IMR-90 (cell line): ENCODE measurements around the gene MARCHF2. TPM values are rescaled to one million over a fixed set of nuclear protein-coding genes. Genes with fewer than 3 reads are reported as not detected.

Experiments
- ATAC-seq: fragments of 200-7000 bp; cut with Tn5 transposase; 2 replicates; pipeline ENCODE4 v1.9.1; 2020; ENCODE audit warnings: low read depth, mild to moderate bottlenecking, moderate library complexity
- BruUV-seq: library from RNA; stranded (reverse); fragments of 400-500 nt; replicated peaks from 2 replicates; lab custom pipeline; 2021; lab: Mats Ljungman, UMichigan
- CTCF ChIA-PET: fragments of 300-600 bp; formaldehyde crosslinking; extraction: SDS; loops from one replicate; lab custom pipeline; 2021; ENCODE audit warnings: antibody characterized with exemption; lab: Yijun Ruan, JAX
- POLR2A ChIA-PET: fragments of 300-600 bp; sonication (Branson Sonifier 250); formaldehyde crosslinking; loops from one replicate; lab custom pipeline; 2022; ENCODE audit warnings: antibody characterized with exemption; ENCODE audit not compliant: unreplicated experiment; lab: Charles Lee
- DNase-seq: peaks from one replicate; pipeline ENCODE4 v3.0.0; 2013
- H2AFZ ChIP-seq: replicated peaks from 2 replicates; pipeline ENCODE3; 2013; ENCODE audit warnings: low read length, mild to moderate bottlenecking; ENCODE audit not compliant: poor library complexity
- H2AK5ac ChIP-seq: 2 replicates; pipeline ENCODE4 v1.6.1; 2013; ENCODE audit warnings: low read depth, low read length, inconsistent platforms
- H2AK9ac ChIP-seq: replicated peaks from 2 replicates; pipeline ENCODE3; 2013; ENCODE audit warnings: mild to moderate bottlenecking, low read depth, low read length, moderate library complexity; ENCODE audit not compliant: poor library complexity
- H2BK120ac ChIP-seq: 2 replicates; pipeline ENCODE4 v1.6.1; 2013; ENCODE audit warnings: low read depth, low read length, inconsistent platforms
- H2BK15ac ChIP-seq: 3 replicates; pipeline ENCODE4 v1.6.1; 2013; ENCODE audit warnings: low read depth, low read length, inconsistent platforms
- H2BK20ac ChIP-seq: 2 replicates; pipeline ENCODE4 v1.6.1; 2013; ENCODE audit warnings: low read depth, mild to moderate bottlenecking, inconsistent platforms, low read length, moderate library complexity
- H2BK5ac ChIP-seq: 2 replicates; pipeline ENCODE4 v1.6.1; 2013; ENCODE audit warnings: mild to moderate bottlenecking, low read depth, low read length, inconsistent platforms; ENCODE audit not compliant: poor library complexity, severe bottlenecking
- H3K14ac ChIP-seq: replicated peaks from 2 replicates; pipeline ENCODE4 v1.6.1; 2013; ENCODE audit warnings: low read depth, low read length, inconsistent platforms
- H3K18ac ChIP-seq: 2 replicates; pipeline ENCODE4 v1.6.1; 2013; ENCODE audit warnings: low read depth, low read length, control low read depth
- H3K23ac ChIP-seq: 2 replicates; pipeline ENCODE4 v1.6.1; 2013; ENCODE audit warnings: low read depth, low read length, inconsistent platforms
- H3K27ac ChIP-seq: 2 replicates; pipeline ENCODE4 v1.5.1; 2013; ENCODE audit warnings: mild to moderate bottlenecking, control low read depth, low read length; ENCODE audit not compliant: insufficient read depth
- H3K27me3 ChIP-seq: 2 replicates; pipeline ENCODE4 v1.6.1; 2013; ENCODE audit warnings: low read length; ENCODE audit not compliant: control insufficient read depth, insufficient read depth
- H3K36me3 ChIP-seq: 2 replicates; pipeline ENCODE4 v1.6.1; 2013; ENCODE audit warnings: low read length, mixed read lengths; ENCODE audit not compliant: control insufficient read depth, insufficient read depth
- H3K4ac ChIP-seq: 2 replicates; pipeline ENCODE4 v1.6.1; 2013; ENCODE audit warnings: low read depth, low read length, inconsistent platforms
- H3K4me1 ChIP-seq: 2 replicates; pipeline ENCODE4 v1.6.1; 2013; ENCODE audit warnings: low read length, mixed read lengths; ENCODE audit not compliant: control insufficient read depth, insufficient read depth
- H3K4me2 ChIP-seq: 2 replicates; pipeline ENCODE4 v1.6.1; 2013; ENCODE audit warnings: low read depth, mild to moderate bottlenecking, control low read depth, low read length, moderate library complexity
- H3K4me3 ChIP-seq: 2 replicates; pipeline ENCODE4 v1.5.1; 2013; ENCODE audit warnings: low read depth, mild to moderate bottlenecking, control low read depth, low read length, moderate library complexity; ENCODE audit not compliant: insufficient read depth
- H3K56ac ChIP-seq: 2 replicates; pipeline ENCODE4 v1.6.1; 2013; ENCODE audit warnings: low read length, inconsistent platforms; ENCODE audit not compliant: insufficient read depth; ENCODE audit errors: extremely low read depth
- H3K79me1 ChIP-seq, 2 experiments: 2 replicates each; pipeline ENCODE4 v1.6.1; 2013; ENCODE audit warnings: low read length in 2 of 2, inconsistent platforms in 1 of 2, low read depth in 1 of 2
- H3K9ac ChIP-seq: 2 replicates; pipeline ENCODE4 v1.6.1; 2013; ENCODE audit warnings: low read depth, low read length, control low read depth
- H3K9me1 ChIP-seq: 2 replicates; pipeline ENCODE4 v1.6.1; 2013; ENCODE audit warnings: low read length, inconsistent platforms; ENCODE audit not compliant: insufficient read depth
- H3K9me3 ChIP-seq: 2 replicates; pipeline ENCODE4 v1.6.1; 2013; ENCODE audit warnings: low read length; ENCODE audit not compliant: control insufficient read depth, insufficient read depth
- H4K20me1 ChIP-seq: 2 replicates; pipeline ENCODE4 v1.6.1; 2013; ENCODE audit warnings: low read length, inconsistent platforms; ENCODE audit not compliant: insufficient read depth
- H4K5ac ChIP-seq: 2 replicates; pipeline ENCODE4 v1.6.1; 2013; ENCODE audit warnings: mild to moderate bottlenecking, low read depth, low read length, control low read depth
- H4K8ac ChIP-seq, 2 experiments: 2 replicates each; pipeline ENCODE4 v1.6.1; 2013; ENCODE audit warnings: low read depth in 2 of 2, low read length in 2 of 2, control low read depth in 1 of 2, inconsistent platforms in 1 of 2
- H4K91ac ChIP-seq: 2 replicates; pipeline ENCODE4 v1.6.1; 2013; ENCODE audit warnings: low read depth, low read length, inconsistent platforms; ENCODE audit not compliant: insufficient read depth
- BHLHE40 ChIP-seq: fragments of 150-350 bp; IDR thresholded peaks from 2 replicates; pipeline ENCODE4 v1.6.1; 2016; ENCODE audit warnings: mild to moderate bottlenecking, low read depth, low read length
- CEBPB ChIP-seq: IDR thresholded peaks from 2 replicates; pipeline ENCODE4 v1.6.1; 2012; ENCODE audit warnings: low read depth, low read length, improper control_type of control experiment
- CHD1 ChIP-seq: IDR thresholded peaks from 2 replicates; pipeline ENCODE4 v1.6.1; 2012; ENCODE audit warnings: low read depth, low read length, improper control_type of control experiment
- CTCF ChIP-seq: conservative IDR thresholded peaks from 2 replicates; pipeline ENCODE4 v1.5.1; 2012; ENCODE audit warnings: mild to moderate bottlenecking, low read depth, low read length, improper control_type of control experiment
- FOS ChIP-seq: fragments of 150-350 bp; IDR thresholded peaks from 2 replicates; pipeline ENCODE4 v1.6.1; 2016; ENCODE audit warnings: low read depth, low read length
- MAFK ChIP-seq: IDR thresholded peaks from 2 replicates; pipeline ENCODE4 v1.6.1; 2012; ENCODE audit warnings: low read depth, low read length, improper control_type of control experiment
- MAZ ChIP-seq: IDR thresholded peaks from 2 replicates; pipeline ENCODE4 v1.6.1; 2012; ENCODE audit warnings: low read depth, mild to moderate bottlenecking, low read length, improper control_type of control experiment, moderate library complexity, borderline replicate concordance
- MXI1 ChIP-seq: IDR thresholded peaks from 2 replicates; pipeline ENCODE4 v1.6.1; 2012; ENCODE audit warnings: low read depth, mild to moderate bottlenecking, low read length, moderate library complexity, borderline replicate concordance
- NFE2L2 ChIP-seq: fragments of 150-350 bp; IDR thresholded peaks from 2 replicates; pipeline ENCODE4 v1.6.1; 2016; ENCODE audit warnings: low read depth, mild to moderate bottlenecking, low read length
- POLR2A ChIP-seq: IDR thresholded peaks from 2 replicates; pipeline ENCODE4 v1.6.1; 2012; ENCODE audit warnings: mild to moderate bottlenecking, low read depth, low read length
- RAD21 ChIP-seq: IDR thresholded peaks from 2 replicates; pipeline ENCODE4 v1.6.1; 2012; ENCODE audit warnings: low read length, improper control_type of control experiment
- RCOR1 ChIP-seq: IDR thresholded peaks from 2 replicates; pipeline ENCODE4 v1.6.1; 2012; ENCODE audit warnings: mild to moderate bottlenecking, low read length, improper control_type of control experiment; ENCODE audit not compliant: insufficient replicate concordance
- RFX5 ChIP-seq: IDR thresholded peaks from 2 replicates; pipeline ENCODE4 v1.8.0; 2012; ENCODE audit warnings: low read depth, mild to moderate bottlenecking, low read length, moderate library complexity
- SMC3 ChIP-seq: fragments of 150-350 bp; IDR thresholded peaks from 2 replicates; pipeline ENCODE4 v1.6.1; 2016; ENCODE audit warnings: low read depth, mild to moderate bottlenecking, antibody characterized with exemption, low read length, moderate library complexity
- USF2 ChIP-seq: fragments of 150-350 bp; IDR thresholded peaks from 2 replicates; pipeline ENCODE4 v1.6.1; 2017; ENCODE audit warnings: mild to moderate bottlenecking, antibody characterized with exemption, low read length, low read depth
- WGBS, 2 experiments: methylation state at CpG; one replicate each; pipeline versions ENCODE4 v1.1.5 to v1.1.7; 2013; ENCODE audit warnings: missing lambda C conversion rate in 2 of 2; ENCODE audit not compliant: insufficient read length in 1 of 2; ENCODE audit errors: extremely low coverage in 2 of 2; 5-methylcytosine and 5-hydroxymethylcytosine counted together
- dilution Hi-C: fragments of 300-500 bp; cut with HindIII; formaldehyde crosslinking; loops from one replicate; pipeline ENCODE4 v1.14.3; 2018; ENCODE audit warnings: low sequenced_read_pairs; ENCODE audit not compliant: unreplicated experiment
- in situ Hi-C: fragments of 300-500 bp; cut with MboI; formaldehyde crosslinking; loops from 3 replicates; pipeline ENCODE4 v1.14.3; 2019; ENCODE audit warnings: low sequenced_read_pairs, inconsistent platforms, mixed read lengths
- intact Hi-C: fragments of 100-400 bp; cut with micrococcal nuclease; formaldehyde crosslinking; loops from 2 replicates; pipeline ENCODE4 v1.10.0; 2022
- polyA plus RNA-seq, 3 experiments: library from polyadenylated mRNA; depleted of rRNA; stranded (reverse); fragments of >200 nt; gene quantifications; 2 replicates each; pipeline ENCODE4 v1.2.3, GENCODE V29; 2012; ENCODE audit warnings: low replicate concordance in 1 of 3
- total RNA-seq: library from RNA; depleted of rRNA; stranded (reverse); fragments of >200 nt; gene quantifications from 2 replicates; pipeline ENCODE4 v1.2.3, GENCODE V29; 2012
- TF ChIP-seq, protein P1 (sequence below): fragments of 150-350 bp; IDR thresholded peaks from 2 replicates; pipeline ENCODE4 v1.6.1; 2016; ENCODE audit warnings: low read depth, mild to moderate bottlenecking, low read length, moderate library complexity, borderline replicate concordance

Gene MARCHF2
- total and polyA plus RNA-seq, 2 of the 4 experiments (the other 2 are of a cell fraction), result 33.8 to 58.8 TPM

DNA sequence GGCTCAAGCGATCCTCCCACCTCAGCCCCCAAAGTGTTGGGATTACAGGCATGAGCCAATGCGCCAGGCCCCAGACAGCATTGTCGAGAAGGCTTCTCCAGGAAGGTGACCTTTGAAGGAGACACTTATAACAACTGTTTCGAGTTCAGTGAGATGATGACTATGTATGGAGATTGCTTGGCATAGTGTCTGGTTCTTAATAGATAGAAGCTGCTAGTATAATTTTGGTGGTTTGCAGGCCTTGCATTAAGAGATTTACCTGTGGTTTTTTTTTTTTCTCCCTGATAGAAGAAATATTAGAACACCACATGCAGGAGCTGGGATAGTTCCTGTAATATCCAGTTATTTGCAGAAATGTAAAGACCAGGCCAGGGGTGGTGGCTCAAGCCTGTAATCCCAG lies 3.7 kb downstream of the MARCHF2 start:
- no peaks in the 10 kb centered on the region for H3K36me3 ChIP-seq
- H2BK5ac ChIP-seq, result no peak overlapping the region
- H3K9me3 ChIP-seq, result no peaks in the 10 kb centered on the region
- ChIA-PET POLR2A (interaction anchor here (0.6 kb wide), 1 partner anchor 97 kb away, joined by 5 read pairs; no protein-coding TSS in a partner anchor), CTCF (interaction anchor here (0.6 kb wide), 1 partner anchor 57 kb away, joined by 3 read pairs; no protein-coding TSS in a partner anchor)
- 0 out of 2 replicates have a peak, but pooled peaks cover 5% of the 10 kb centered on the region for H3K9me1 ChIP-seq
- in situ Hi-C loops (no loop called here), dilution Hi-C loops (no loop called here), intact Hi-C loops (no loop called here)
- no peak overlapping the region for H3K23ac ChIP-seq
- no peak overlapping the region for H2AK5ac ChIP-seq
- H3K27me3 ChIP-seq, result no peaks in the 10 kb centered on the region
- DNase-seq, result no peak
- no peak overlapping the region for H4K8ac ChIP-seq
- TF ChIP-seq POLR2A (no peak), FOS (no peak), CHD1 (no peak), RCOR1 (no peak), USF2 (no peak), NFE2L2 (no peak), CEBPB (no peak), SMC3 (no peak), BHLHE40 (no peak), CTCF (no peak), MAZ (no peak), RAD21 (no peak), MAFK (no peak), MXI1 (no peak), RFX5 (no peak)
- TF ChIP-seq, protein P1, sequence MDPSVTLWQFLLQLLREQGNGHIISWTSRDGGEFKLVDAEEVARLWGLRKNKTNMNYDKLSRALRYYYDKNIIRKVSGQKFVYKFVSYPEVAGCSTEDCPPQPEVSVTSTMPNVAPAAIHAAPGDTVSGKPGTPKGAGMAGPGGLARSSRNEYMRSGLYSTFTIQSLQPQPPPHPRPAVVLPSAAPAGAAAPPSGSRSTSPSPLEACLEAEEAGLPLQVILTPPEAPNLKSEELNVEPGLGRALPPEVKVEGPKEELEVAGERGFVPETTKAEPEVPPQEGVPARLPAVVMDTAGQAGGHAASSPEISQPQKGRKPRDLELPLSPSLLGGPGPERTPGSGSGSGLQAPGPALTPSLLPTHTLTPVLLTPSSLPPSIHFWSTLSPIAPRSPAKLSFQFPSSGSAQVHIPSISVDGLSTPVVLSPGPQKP, result no peak
- H3K4me2 ChIP-seq, result no peak overlapping the region
- no peak overlapping the region for H3K4ac ChIP-seq
- H2BK20ac ChIP-seq, result no peak overlapping the region
- H3K14ac ChIP-seq, result no peak overlapping the region
- H4K5ac ChIP-seq, result no peak overlapping the region
- H2AFZ ChIP-seq, result no peak overlapping the region
- no TSS peak for BruUV-seq
- H3K4me1 ChIP-seq, result peaks cover 4% of the 10 kb centered on the region
- WGBS, 2 experiments, result 100% methylated on average over 2 of the region's 4 CpGs; no CpG with 5 or more reads in 1 of the 2 experiments
- ATAC-seq, result no peak
- H3K18ac ChIP-seq, result no peak overlapping the region
- H4K91ac ChIP-seq, result no peak overlapping the region
- H2AK9ac ChIP-seq, result no peak overlapping the region
- H4K20me1 ChIP-seq, result no peaks in the 10 kb centered on the region
- H3K9ac ChIP-seq, result no peak overlapping the region
- no peak overlapping the region for H3K4me3 ChIP-seq
- H3K56ac ChIP-seq, result no peak overlapping the region
- H2BK15ac ChIP-seq, result no peak overlapping the region
- H2BK120ac ChIP-seq, result no peak overlapping the region
- no peak overlapping the region for H3K27ac ChIP-seq
- H3K79me1 ChIP-seq, result peaks cover 0 to 7% of the 10 kb centered on the region in 2 experiments; a peak in 3 of 4 replicates
